Measurements from ENCODE around the gene TTC7B. TPM values are rescaled to one million over a fixed set of nuclear protein-coding genes. Genes with fewer than 3 reads are reported as not detected.

Gene TTC7B
- total RNA-seq, 1 experiment from 2014 or later: 70.6 TPM

- TF ChIP-seq POLR2A (IDR thresholded peaks at IDR 0.05; ENCODE audit: borderline replicate concordance, extremely low read depth, insufficient read depth, insufficient read length): no peak
- TF ChIP-seq YY1 (IDR thresholded peaks at IDR 0.05; ENCODE audit: extremely low read depth, insufficient replicate concordance, low read depth, low read length): peak; percentile 41
- no peak for TF ChIP-seq ZFX (IDR thresholded peaks at IDR 0.05)
- TF ChIP-seq CBX3 (IDR thresholded peaks at IDR 0.05; ENCODE audit: low read depth): no peak
- peak; percentile 86 for TF ChIP-seq RAD21 (IDR thresholded peaks at IDR 0.05; ENCODE audit: low read depth)
Measured at GRCh38 chr14:90518941-90519256, 297.3 kb downstream of the TTC7B start (continued).

- ChIA-PET CTCF (interaction anchor here (0.6 to 2.6 kb wide), 5 partner anchors 88 to 1272 kb away, joined by 3 to 9 read pairs (median 4); no protein-coding TSS in a partner anchor), POLR2A (no interaction called here), RAD21 (ENCODE audit: low non-redundant PET in 1 of 2, low total read pairs in 2 of 2, uncharacterized antibody in 2 of 2, unreplicated experiment in 2 of 2) (interaction anchor here in 1 of 2 experiments (1.1 to 1.3 kb wide), 2 partner anchors 119 to 216 kb away, joined by 4 read pairs; no protein-coding TSS in a partner anchor)
- Histone ChIP-seq H3K4me1 (ENCODE audit: control insufficient read depth in 1 of 2, insufficient read depth in 2 of 2, low read length in 2 of 2) (peaks cover 34 to 50% of the 10 kb centered on the region in 2 experiments), H3K4me3 (replicated peaks in 1 of 2; ENCODE audit: low read depth in 1 of 2, low read length in 2 of 2) (no peak overlapping the region), H4K20me1 (ENCODE audit: insufficient read depth) (no peaks in the 10 kb centered on the region), H3K36me3 (ENCODE audit: control insufficient read depth in 1 of 2, insufficient read depth in 2 of 2, low read length in 2 of 2) (no peaks in the 10 kb centered on the region), H3K27me3 (ENCODE audit: insufficient read depth, low read length) (no peaks in the 10 kb centered on the region), H3K79me2 (ENCODE audit: insufficient read depth, low read length) (no peaks in the 10 kb centered on the region), H3K4me2 (ENCODE audit: low read length) (peak overlapping the region; percentile 43; the same call in 1 of the 2 replicates), H3K9me3 (ENCODE audit: control insufficient read depth in 1 of 2, insufficient read depth in 1 of 2, low read depth in 1 of 2, low read length in 2 of 2) (no peaks in the 10 kb centered on the region), H3K9ac (ENCODE audit: low read length) (no peak overlapping the region), H3K27ac (ENCODE audit: low read depth, low read length) (no peak overlapping the region), H2AFZ (ENCODE audit: low read depth, low read length, poor library complexity, severe bottlenecking) (no peak overlapping the region), H3K9me2 (ENCODE audit: insufficient read depth) (no peaks in the 10 kb centered on the region)
- ATAC-seq: peak; percentile 9
- BruUV-seq (replicated peaks): no TSS peak
- TF ChIP-seq EGR1 (IDR thresholded peaks at IDR 0.05; ENCODE audit: low read depth) (no peak), TCF7L2 (IDR thresholded peaks at IDR 0.05; ENCODE audit: borderline replicate concordance, extremely low read depth, insufficient read depth, insufficient read length) (no peak), CBX3 (IDR thresholded peaks at IDR 0.05; ENCODE audit: low read depth) (no peak), YY1 (IDR thresholded peaks at IDR 0.05; ENCODE audit: extremely low read depth, insufficient replicate concordance, low read depth, low read length) (no peak), SIN3A (IDR thresholded peaks at IDR 0.05; ENCODE audit: low read depth) (no peak), SRF (IDR thresholded peaks at IDR 0.05; ENCODE audit: low read depth) (no peak), JUND (IDR thresholded peaks at IDR 0.05) (no peak)
- intact Hi-C loops (cut with micrococcal nuclease): loop anchor here (5.0 kb wide), 1 partner anchor 179 kb away; no protein-coding TSS in a partner anchor
- no peak for DNase-seq (ENCODE audit: low read depth, low spot score)
Measured at GRCh38 chr14:90518069-90518940, 297.9 kb downstream of the TTC7B start.
